Keratinocyte (primary cell): ENCODE measurements around the gene TEAD4.

Experiments used
- CTCF ChIP-seq, 3 experiments: IDR thresholded peaks in 1 of 3; conservative IDR thresholded peaks in 1 of 3; optimal IDR thresholded peaks in 1 of 3; 2 replicates in 2 of 3; 3 replicates in 1 of 3; pipeline versions ENCODE3 to v1.5.1; 2011; ENCODE audit warnings: low read length in 3 of 3, mild to moderate bottlenecking in 3 of 3, moderate library complexity in 2 of 3, control low read depth in 1 of 3, inconsistent platforms in 1 of 3; ENCODE audit not compliant: insufficient read depth in 2 of 3; ENCODE audit errors: extremely low read depth in 1 of 3
- EZH2 ChIP-seq: IDR thresholded peaks from one replicate; pipeline ENCODE4 v1.6.1; 2012; ENCODE audit warnings: inconsistent platforms, mild to moderate bottlenecking, low read length, moderate library complexity

GRCh38 chr12:3042826-3043225, 83.6 kb downstream of the TEAD4 start:
- TF ChIP-seq CTCF (optimal IDR thresholded peaks at IDR 0.05 in 1 of 3, IDR thresholded peaks at IDR 0.05 in 1 of 3, conservative IDR thresholded peaks at IDR 0.05 in 1 of 3; ENCODE audit: extremely low read depth in 1 of 3, insufficient read depth in 2 of 3, low read length in 3 of 3) (no peak), EZH2 (no peak)
